Omental fat pad (tissue), 4 donors: ENCODE measurements around the gene SLC25A23. TPM values are rescaled to one million over a fixed set of nuclear protein-coding genes. Genes with fewer than 3 reads are reported as not detected.

ENCODE experiments used
- ATAC-seq: fragments of 150-250 bp; one replicate; pipeline ENCODE4 v1.9.1; 2016; ENCODE audit warnings: mild to moderate bottlenecking, moderate library complexity; ENCODE audit not compliant: low FRiP score
- DNase-seq: peaks from one replicate; pipeline ENCODE4 v3.0.0-alpha.2; 2019; ENCODE audit warnings: low spot score
- total RNA-seq, 4 donors: library from RNA; depleted of rRNA; stranded (reverse); fragments of >200 nt; gene quantifications; one replicate each; pipeline ENCODE4 v1.1.0, GENCODE V29; 2016
- TF ChIP-seq, protein P1 (sequence below), 3 donors: fragments of 450-650 bp; IDR thresholded peaks; one replicate each; pipeline ENCODE4 v1.5.1; 2016 to 2017; ENCODE audit warnings: antibody characterized with exemption in 3 of 3, mild to moderate bottlenecking in 3 of 3, moderate library complexity in 2 of 3

SLC25A23 gene
- total RNA-seq, 4 donors from 2014 or later, result 24.6 to 28.7 (median 26.3) TPM

- TF ChIP-seq, protein P1, sequence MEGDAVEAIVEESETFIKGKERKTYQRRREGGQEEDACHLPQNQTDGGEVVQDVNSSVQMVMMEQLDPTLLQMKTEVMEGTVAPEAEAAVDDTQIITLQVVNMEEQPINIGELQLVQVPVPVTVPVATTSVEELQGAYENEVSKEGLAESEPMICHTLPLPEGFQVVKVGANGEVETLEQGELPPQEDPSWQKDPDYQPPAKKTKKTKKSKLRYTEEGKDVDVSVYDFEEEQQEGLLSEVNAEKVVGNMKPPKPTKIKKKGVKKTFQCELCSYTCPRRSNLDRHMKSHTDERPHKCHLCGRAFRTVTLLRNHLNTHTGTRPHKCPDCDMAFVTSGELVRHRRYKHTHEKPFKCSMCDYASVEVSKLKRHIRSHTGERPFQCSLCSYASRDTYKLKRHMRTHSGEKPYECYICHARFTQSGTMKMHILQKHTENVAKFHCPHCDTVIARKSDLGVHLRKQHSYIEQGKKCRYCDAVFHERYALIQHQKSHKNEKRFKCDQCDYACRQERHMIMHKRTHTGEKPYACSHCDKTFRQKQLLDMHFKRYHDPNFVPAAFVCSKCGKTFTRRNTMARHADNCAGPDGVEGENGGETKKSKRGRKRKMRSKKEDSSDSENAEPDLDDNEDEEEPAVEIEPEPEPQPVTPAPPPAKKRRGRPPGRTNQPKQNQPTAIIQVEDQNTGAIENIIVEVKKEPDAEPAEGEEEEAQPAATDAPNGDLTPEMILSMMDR (IDR thresholded peaks at IDR 0.05), result no peak
- no peak for ATAC-seq
- DNase-seq, result no peak
Observed at GRCh38 chr19:6453951-6454565, 5.5 kb downstream of the SLC25A23 start.

GRCh38 chr19:6452899-6453298 lies 6.7 kb downstream of the SLC25A23 start:
- TF ChIP-seq, protein P1 (IDR thresholded peaks at IDR 0.05), result no peak
- ATAC-seq (no peak), DNase-seq (no peak)

DNA sequence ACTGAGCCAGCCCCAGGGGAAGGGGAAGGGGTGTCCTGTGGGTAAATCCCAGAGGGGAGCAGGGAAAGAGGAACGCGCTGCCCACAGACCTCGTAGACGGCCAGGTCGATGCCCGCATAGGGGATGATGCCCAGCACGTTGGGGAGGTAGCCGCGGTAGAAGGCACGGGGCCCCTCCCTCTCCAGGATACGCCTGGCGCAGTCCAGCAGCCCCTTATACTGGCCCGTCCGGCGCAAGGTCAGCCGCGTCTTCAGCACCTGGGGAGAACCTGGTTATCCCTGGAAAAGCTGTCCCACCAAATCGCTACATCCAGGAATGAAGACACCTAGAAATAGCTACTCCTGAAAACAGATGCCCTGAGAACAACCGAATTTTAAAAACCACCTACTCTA lies 7.4 kb downstream of the SLC25A23 start:
- ATAC-seq (no peak), DNase-seq (no peak)
- TF ChIP-seq, protein P1 (IDR thresholded peaks at IDR 0.05), result no peak

GRCh38 chr19:6451583-6452222 lies 7.9 kb downstream of the SLC25A23 start:
- TF ChIP-seq, protein P1 (IDR thresholded peaks at IDR 0.05), result no peak
- no peak for ATAC-seq
- DNase-seq, result no peak

- no peak for DNase-seq
- no peak for ATAC-seq
- TF ChIP-seq, protein P1 (IDR thresholded peaks at IDR 0.05), result no peak
Observed at GRCh38 chr19:6450166-6450565, 9.4 kb downstream of the SLC25A23 start.

DNA sequence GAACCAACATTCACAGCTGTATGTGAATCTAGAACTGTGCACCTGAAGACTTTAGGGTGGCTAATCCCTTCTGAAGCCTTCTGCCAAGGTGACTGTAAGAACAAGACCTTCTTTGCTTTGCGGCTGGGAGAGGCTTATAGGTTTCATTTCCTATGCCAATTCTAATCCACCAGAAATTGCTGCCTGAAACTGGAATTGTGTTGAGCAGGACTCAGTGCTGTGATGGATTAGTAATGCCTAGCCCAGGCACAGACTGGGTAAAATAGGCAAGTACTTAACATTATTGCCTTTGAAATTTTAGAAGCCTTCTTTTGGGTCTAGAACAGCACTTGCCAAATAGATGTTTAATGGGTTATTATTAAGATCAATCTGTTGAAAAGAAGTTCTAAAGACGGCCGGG lies 11.5 kb downstream of the SLC25A23 start:
- DNase-seq, result no peak
- TF ChIP-seq, protein P1 (IDR thresholded peaks at IDR 0.05), result no peak
- ATAC-seq, result no peak

- DNase-seq (no peak), ATAC-seq (no peak)
- TF ChIP-seq, protein P1 (IDR thresholded peaks at IDR 0.05), result no peak
Observed at GRCh38 chr19:6446452-6446851, 13.1 kb downstream of the SLC25A23 start.
